HEK293T (cell line): Measurements from ENCODE around the gene SFTPA1.
"Not testable (repeated sequence)": the region's sequence is repeated elsewhere in the genome, so short reads cannot be mapped to it uniquely, and the experiment has no call there.

Experiments used
- CTCF ChIA-PET: fragments of 350-600 bp; formaldehyde crosslinking; extraction: SDS; loops from one replicate; lab custom pipeline; 2021; ENCODE audit warnings: antibody characterized with exemption, inconsistent platforms; lab: Yijun Ruan, JAX
- POLR2A ChIA-PET: fragments of 350-600 bp; formaldehyde crosslinking; extraction: SDS; loops from one replicate; lab custom pipeline; 2020; ENCODE audit warnings: antibody characterized with exemption, inconsistent platforms; lab: Yijun Ruan, JAX
- DNase-seq: peaks from one replicate; pipeline ENCODE4 v3.0.0; 2012; ENCODE audit warnings: mixed read lengths; ENCODE audit errors: extremely low spot score
- ARNT ChIP-seq: fragments of 450-650 bp; IDR thresholded peaks from 2 replicates; pipeline ENCODE4 v1.6.1; 2017; ENCODE audit warnings: mild to moderate bottlenecking
- BHLHE40 ChIP-seq: fragments of 450-650 bp; IDR thresholded peaks from 2 replicates; pipeline ENCODE4 v1.6.1; 2016; ENCODE audit warnings: mild to moderate bottlenecking, moderate library complexity, borderline replicate concordance
- CTBP1 ChIP-seq: fragments of 450-650 bp; IDR thresholded peaks from 2 replicates; pipeline ENCODE4 v1.6.1; 2016; ENCODE audit warnings: borderline replicate concordance
- ELF4 ChIP-seq: fragments of 450-650 bp; IDR thresholded peaks from 2 replicates; pipeline ENCODE4 v1.6.1; 2017; ENCODE audit warnings: antibody characterized with exemption
- FOXA1 ChIP-seq: fragments of 450-650 bp; IDR thresholded peaks from 2 replicates; pipeline ENCODE4 v1.6.1; 2016; ENCODE audit warnings: mild to moderate bottlenecking
- FOXK2 ChIP-seq: fragments of 450-650 bp; IDR thresholded peaks from 2 replicates; pipeline ENCODE4 v1.6.1; 2016; ENCODE audit warnings: mild to moderate bottlenecking
- FOXM1 ChIP-seq: fragments of 450-650 bp; IDR thresholded peaks from 2 replicates; pipeline ENCODE4 v1.6.1; 2017; ENCODE audit warnings: mild to moderate bottlenecking, borderline replicate concordance
- HDGF ChIP-seq: fragments of 450-650 bp; IDR thresholded peaks from 2 replicates; pipeline ENCODE4 v1.6.1; 2017; ENCODE audit warnings: antibody characterized with exemption, borderline replicate concordance
- L3MBTL2 ChIP-seq: fragments of 450-650 bp; conservative IDR thresholded peaks from 2 replicates; pipeline ENCODE4 v1.6.1; 2016; ENCODE audit warnings: mild to moderate bottlenecking
- LEF1 ChIP-seq: fragments of 450-650 bp; IDR thresholded peaks from 2 replicates; pipeline ENCODE4 v1.6.1; 2017; ENCODE audit warnings: mild to moderate bottlenecking, borderline replicate concordance
- NFRKB ChIP-seq: fragments of 450-650 bp; IDR thresholded peaks from 2 replicates; pipeline ENCODE4 v1.6.1; 2016; ENCODE audit warnings: mild to moderate bottlenecking, moderate library complexity
- PKNOX1 ChIP-seq: fragments of 450-650 bp; IDR thresholded peaks from 2 replicates; pipeline ENCODE4 v1.6.1; 2016
- SP1 ChIP-seq: fragments of 450-650 bp; IDR thresholded peaks from 2 replicates; pipeline ENCODE4 v1.6.1; 2017
- SUZ12 ChIP-seq: fragments of 450-650 bp; IDR thresholded peaks from 2 replicates; pipeline ENCODE4 v1.6.1; 2016; ENCODE audit warnings: mild to moderate bottlenecking
- TARDBP ChIP-seq: fragments of 450-650 bp; IDR thresholded peaks from 2 replicates; pipeline ENCODE4 v1.6.1; 2016
- ZNF384 ChIP-seq: fragments of 450-650 bp; IDR thresholded peaks from 2 replicates; pipeline ENCODE4 v1.6.1; 2016

SFTPA1 gene

DNA sequence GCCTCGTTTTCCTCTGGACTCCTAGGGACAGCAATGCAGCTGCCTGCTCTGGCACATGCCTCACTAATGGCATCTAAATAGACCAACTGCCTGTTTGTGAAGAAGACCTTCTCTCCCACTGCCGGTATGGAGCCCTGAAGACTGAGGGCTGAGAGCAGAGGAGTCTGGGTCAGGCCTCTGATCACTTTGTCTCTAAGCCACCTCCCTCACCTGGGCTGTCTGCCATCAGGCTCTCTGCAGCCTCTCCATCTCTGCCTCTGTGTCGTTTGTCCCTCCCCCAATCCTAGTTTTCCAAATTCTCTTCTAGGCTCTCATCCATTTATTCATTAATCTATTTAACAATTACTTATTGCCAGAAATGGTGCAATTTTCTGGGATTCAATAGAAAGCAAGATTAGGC is 15.2 kb upstream of the SFTPA1 start:
- CTCF ChIA-PET: no interaction called here
- POLR2A ChIA-PET: no interaction called here
- TF ChIP-seq FOXA1 (no peak), SP1 (no peak), ZNF384 (no peak), BHLHE40 (no peak), ELF4 (no peak), SUZ12 (no peak), CTBP1 (no peak), ARNT (no peak), FOXK2 (no peak), FOXM1 (no peak), L3MBTL2 (no peak), HDGF (no peak)
- DNase-seq: no peak

DNA sequence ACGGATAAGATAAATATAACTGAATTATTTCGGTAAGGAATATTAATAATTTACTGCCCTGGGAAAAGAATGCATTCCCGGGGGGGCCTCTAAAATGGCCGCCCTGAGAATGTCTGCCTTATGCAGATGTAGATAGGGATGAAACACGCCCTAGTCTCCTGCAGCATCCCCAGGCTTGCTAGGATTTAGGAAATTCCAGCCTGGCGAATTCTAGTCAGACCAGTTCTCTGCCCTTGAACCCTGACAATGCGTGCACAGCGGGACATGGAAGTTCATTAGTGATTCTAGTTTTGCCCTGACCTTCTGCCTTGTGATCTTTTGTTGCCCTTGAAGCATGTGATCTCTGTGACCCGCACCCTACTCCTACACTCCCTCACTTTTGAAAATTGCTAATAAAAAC is 11.1 kb upstream of the SFTPA1 start:
- DNase-seq, CTCF ChIA-PET, POLR2A ChIA-PET: not testable (repeated sequence)

GRCh38 chr10:79601939-79602338 is 8.8 kb upstream of the SFTPA1 start:
- ChIA-PET POLR2A (no interaction called here), CTCF (no interaction called here)
- TF ChIP-seq FOXK2: no peak
- no peak for TF ChIP-seq SUZ12
- no peak for TF ChIP-seq FOXA1
- TF ChIP-seq CTBP1: no peak
- no peak for TF ChIP-seq PKNOX1
- no peak for TF ChIP-seq ELF4
- TF ChIP-seq SP1: no peak
- TF ChIP-seq ZNF384: no peak
- no peak for TF ChIP-seq ARNT
- TF ChIP-seq TARDBP: no peak
- TF ChIP-seq LEF1: no peak
- TF ChIP-seq L3MBTL2: no peak
- TF ChIP-seq BHLHE40: no peak
- TF ChIP-seq HDGF: no peak
- TF ChIP-seq FOXM1: no peak
- no peak for DNase-seq

- ChIA-PET POLR2A (no interaction called here), CTCF (no interaction called here)
- no peak for DNase-seq
- no peak for TF ChIP-seq ARNT
- TF ChIP-seq FOXM1: no peak
- TF ChIP-seq LEF1: no peak
- no peak for TF ChIP-seq L3MBTL2
- TF ChIP-seq TARDBP: no peak
- no peak for TF ChIP-seq SP1
- no peak for TF ChIP-seq HDGF
- TF ChIP-seq NFRKB: no peak
- TF ChIP-seq FOXK2: no peak
- TF ChIP-seq PKNOX1: no peak
- TF ChIP-seq BHLHE40: no peak
- no peak for TF ChIP-seq SUZ12
- TF ChIP-seq CTBP1: no peak
Observed at GRCh38 chr10:79602953-79603352, 7.8 kb upstream of the SFTPA1 start.

DNA sequence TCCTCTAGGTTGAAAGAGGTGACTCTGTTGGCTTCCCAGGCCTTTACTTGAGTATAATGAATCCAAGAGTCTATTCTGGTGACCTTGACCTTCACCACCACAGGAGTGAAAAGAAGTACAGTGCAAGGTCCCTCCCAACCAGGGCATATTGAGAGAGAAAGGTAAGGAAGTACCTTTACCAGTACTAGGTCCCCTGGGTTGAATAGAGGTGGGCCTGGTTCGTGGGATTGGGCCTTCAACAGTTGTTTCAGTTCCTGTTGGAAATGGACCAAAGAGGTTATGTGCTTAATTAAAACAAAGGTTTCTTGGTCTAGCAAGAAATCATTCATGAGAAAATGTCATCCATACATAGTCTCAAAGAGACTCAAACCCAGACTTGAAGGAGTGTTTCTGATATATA is 6.4 kb upstream of the SFTPA1 start:
- no peak for DNase-seq
- CTCF ChIA-PET: no interaction called here
- TF ChIP-seq HDGF (no peak), LEF1 (no peak), PKNOX1 (no peak), FOXK2 (no peak), SUZ12 (no peak), L3MBTL2 (no peak), TARDBP (no peak), FOXA1 (no peak), BHLHE40 (no peak), FOXM1 (no peak), CTBP1 (no peak), ELF4 (no peak), ZNF384 (no peak)
- POLR2A ChIA-PET: no interaction called here

DNA sequence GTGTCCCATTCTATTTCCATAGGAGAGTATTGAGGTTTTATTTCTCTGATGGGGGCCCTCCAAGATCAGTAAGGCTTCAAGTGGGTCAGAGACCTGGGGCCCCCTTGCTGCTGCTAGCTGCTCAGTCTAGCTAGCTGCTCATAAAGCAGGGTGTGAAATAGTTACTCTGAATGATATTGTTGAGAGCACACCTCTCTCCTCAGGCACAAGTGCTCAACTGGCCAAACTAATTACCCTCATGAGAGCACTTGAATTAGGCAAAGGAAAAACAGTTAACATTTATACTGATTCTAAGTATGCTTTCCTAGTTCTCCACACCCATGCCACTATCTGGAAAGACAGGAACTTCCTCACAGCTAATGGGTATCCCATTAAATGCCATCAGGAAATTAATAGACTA is 5.4 kb upstream of the SFTPA1 start:
- DNase-seq: no peak
- TF ChIP-seq TARDBP (no peak), PKNOX1 (no peak), ARNT (no peak), ELF4 (no peak), NFRKB (no peak), L3MBTL2 (no peak), SUZ12 (no peak), HDGF (no peak), LEF1 (no peak), BHLHE40 (no peak)
- CTCF ChIA-PET: no interaction called here
- POLR2A ChIA-PET: no interaction called here
